Keratinocyte (primary cell): Measurements from ENCODE around the gene HNRNPL. TPM values are rescaled to one million over a fixed set of nuclear protein-coding genes. Genes with fewer than 3 reads are reported as not detected.

Source experiments
- DNase-seq: peaks from one replicate; pipeline ENCODE4 v3.0.0-alpha.2; 2011; ENCODE audit warnings: low read depth, missing footprints, low spot score
- FAIRE-seq: peaks from 2 replicates; lab custom pipeline; 2011; peaks lifted over from hg19 to GRCh38; lab: Jason Lieb, UNC
- H2AFZ ChIP-seq: 2 replicates; pipeline ENCODE4 v1.6.0; 2012; ENCODE audit warnings: low read length, control low read depth, inconsistent platforms; ENCODE audit not compliant: control insufficient read depth
- H3K27ac ChIP-seq: 2 replicates; pipeline ENCODE4 v1.5.1; 2011; ENCODE audit warnings: low read length; ENCODE audit not compliant: control insufficient read depth, insufficient read depth
- H3K27me3 ChIP-seq: 3 replicates; pipeline ENCODE4 v1.6.0; 2011; ENCODE audit warnings: low read length; ENCODE audit not compliant: control insufficient read depth, insufficient read depth; ENCODE audit errors: extremely low read depth
- H3K36me3 ChIP-seq, 2 experiments: 2 replicates in 1 of 2; 3 replicates in 1 of 2; pipeline ENCODE4 v1.5.1; 2011; ENCODE audit warnings: low read length in 2 of 2, mild to moderate bottlenecking in 1 of 2; ENCODE audit not compliant: control insufficient read depth in 2 of 2, insufficient read depth in 2 of 2; ENCODE audit errors: extremely low read depth in 1 of 2
- H3K4me1 ChIP-seq: 3 replicates; pipeline ENCODE4 v1.5.1; 2011; ENCODE audit warnings: low read length; ENCODE audit not compliant: control insufficient read depth, insufficient read depth; ENCODE audit errors: extremely low read depth
- H3K4me2 ChIP-seq: 3 replicates; pipeline ENCODE4 v1.6.0; 2011; ENCODE audit warnings: low read depth, low read length; ENCODE audit not compliant: control insufficient read depth, insufficient read depth; ENCODE audit errors: extremely low read depth
- H3K4me3 ChIP-seq, 3 experiments: fragments of 200-600 bp in 1 of 3; sonication (generic) in 1 of 3; 2 replicates in 2 of 3; 3 replicates in 1 of 3; pipeline ENCODE4 v1.5.1; 2011 to 2016; ENCODE audit warnings: low read length in 3 of 3, mild to moderate bottlenecking in 3 of 3, control low read depth in 2 of 3, inconsistent platforms in 1 of 3, low read depth in 1 of 3, mixed read lengths in 1 of 3, mixed run types in 1 of 3, moderate library complexity in 1 of 3; ENCODE audit not compliant: control insufficient read depth in 2 of 3, insufficient read depth in 2 of 3; ENCODE audit errors: extremely low read depth in 1 of 3
- H3K79me2 ChIP-seq: 2 replicates; pipeline ENCODE4 v1.6.0; 2012; ENCODE audit warnings: low read length; ENCODE audit not compliant: control insufficient read depth, insufficient read depth
- H3K9ac ChIP-seq: 3 replicates; pipeline ENCODE4 v1.6.0; 2011; ENCODE audit warnings: low read length; ENCODE audit not compliant: control insufficient read depth, insufficient read depth; ENCODE audit errors: extremely low read depth
- H3K9me1 ChIP-seq: 3 replicates; pipeline ENCODE4 v1.6.0; 2011; ENCODE audit warnings: low read length; ENCODE audit not compliant: control insufficient read depth, insufficient read depth; ENCODE audit errors: extremely low read depth
- H3K9me3 ChIP-seq: 2 replicates; pipeline ENCODE4 v1.5.1; 2012; ENCODE audit warnings: low read depth, low read length; ENCODE audit not compliant: control insufficient read depth
- H4K20me1 ChIP-seq: 3 replicates; pipeline ENCODE4 v1.6.0; 2011; ENCODE audit warnings: low read length; ENCODE audit not compliant: control insufficient read depth, insufficient read depth; ENCODE audit errors: extremely low read depth
- EZH2 ChIP-seq: IDR thresholded peaks from one replicate; pipeline ENCODE4 v1.6.1; 2012; ENCODE audit warnings: inconsistent platforms, mild to moderate bottlenecking, low read length, moderate library complexity
- dilution Hi-C: fragments of 300-500 bp; cut with MboI; formaldehyde crosslinking; loops from one replicate; pipeline ENCODE4 v1.7.0; 2020; ENCODE audit warnings: low sequenced_read_pairs; ENCODE audit not compliant: extremely low pct_ligation_motif_present
- polyA plus RNA-seq, 5 experiments: library from polyadenylated mRNA; depleted of rRNA in 3 of 5; stranded (reverse) in 3 of 5; stranded (forward) in 1 of 5; unstranded in 1 of 5; fragments of >200 nt; gene quantifications; 1 replicate in 1 of 5; 2 replicates in 3 of 5; 3 replicates in 1 of 5; pipeline versions ENCODE4 v1.2.1 to v1.2.3, GENCODE V29; 2011 to 2012; ENCODE audit warnings: missing spikeins in 2 of 5, low read depth in 1 of 5, low replicate concordance in 1 of 5
- TF ChIP-seq, protein P1 (sequence below), 3 experiments: IDR thresholded peaks in 1 of 3; conservative IDR thresholded peaks in 1 of 3; optimal IDR thresholded peaks in 1 of 3; 2 replicates in 2 of 3; 3 replicates in 1 of 3; pipeline versions ENCODE3 to v1.5.1; 2011; ENCODE audit warnings: low read length in 3 of 3, mild to moderate bottlenecking in 3 of 3, moderate library complexity in 2 of 3, control low read depth in 1 of 3, inconsistent platforms in 1 of 3; ENCODE audit not compliant: insufficient read depth in 2 of 3; ENCODE audit errors: extremely low read depth in 1 of 3

HNRNPL gene
- polyA plus RNA-seq, 1 donor (not counting 4 experiments of a cell fraction or from before 2014, with no cell fraction given), result 308 TPM

DNA sequence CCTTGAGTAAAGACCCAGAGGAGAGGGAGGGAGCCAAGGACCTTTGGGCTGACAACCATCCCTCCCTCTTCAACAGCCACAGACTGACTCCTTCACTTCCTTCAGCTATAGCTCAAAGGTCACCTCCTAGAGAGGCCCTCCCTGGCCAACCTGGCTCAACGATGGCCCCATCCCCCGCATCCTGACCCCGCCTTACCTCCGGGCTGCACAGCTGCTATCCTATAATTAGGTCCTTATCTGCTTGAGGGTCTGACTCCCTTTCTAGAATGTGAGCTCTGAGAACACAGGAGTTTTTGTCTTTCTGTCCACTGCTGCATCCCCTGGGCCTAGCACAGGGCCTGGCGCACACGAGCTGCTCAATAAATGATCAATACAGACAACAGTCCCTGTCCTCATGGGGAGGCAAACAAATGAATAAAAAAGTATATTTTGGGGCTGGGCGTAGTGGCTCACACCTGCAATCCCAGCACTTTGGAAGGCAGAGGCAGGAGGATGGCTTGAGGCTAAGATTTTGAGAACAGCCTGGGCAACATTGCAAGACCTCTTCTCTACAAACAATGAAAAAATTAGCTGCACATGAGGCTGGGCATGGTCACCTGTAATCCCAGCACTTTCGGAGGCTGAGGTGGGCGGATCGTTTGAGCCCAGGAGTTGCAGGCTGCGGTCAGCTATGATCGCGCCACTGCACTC, 30.4 kb downstream of the HNRNPL start:
- Histone ChIP-seq H3K27ac (no peak overlapping the region), H3K27me3 (no peaks in the 10 kb centered on the region), H3K4me1 (no peaks in the 10 kb centered on the region), H4K20me1 (no peaks in the 10 kb centered on the region), H3K9me1 (no peaks in the 10 kb centered on the region), H3K4me2 (no peak overlapping the region), H2AFZ (no peak overlapping the region), H3K79me2 (no peaks in the 10 kb centered on the region), H3K4me3 (no peak overlapping the region), H3K9me3 (no peaks in the 10 kb centered on the region), H3K36me3 (peaks cover 4 to 8% of the 10 kb centered on the region in 2 experiments), H3K9ac (no peak overlapping the region)
- TF ChIP-seq, protein P1, sequence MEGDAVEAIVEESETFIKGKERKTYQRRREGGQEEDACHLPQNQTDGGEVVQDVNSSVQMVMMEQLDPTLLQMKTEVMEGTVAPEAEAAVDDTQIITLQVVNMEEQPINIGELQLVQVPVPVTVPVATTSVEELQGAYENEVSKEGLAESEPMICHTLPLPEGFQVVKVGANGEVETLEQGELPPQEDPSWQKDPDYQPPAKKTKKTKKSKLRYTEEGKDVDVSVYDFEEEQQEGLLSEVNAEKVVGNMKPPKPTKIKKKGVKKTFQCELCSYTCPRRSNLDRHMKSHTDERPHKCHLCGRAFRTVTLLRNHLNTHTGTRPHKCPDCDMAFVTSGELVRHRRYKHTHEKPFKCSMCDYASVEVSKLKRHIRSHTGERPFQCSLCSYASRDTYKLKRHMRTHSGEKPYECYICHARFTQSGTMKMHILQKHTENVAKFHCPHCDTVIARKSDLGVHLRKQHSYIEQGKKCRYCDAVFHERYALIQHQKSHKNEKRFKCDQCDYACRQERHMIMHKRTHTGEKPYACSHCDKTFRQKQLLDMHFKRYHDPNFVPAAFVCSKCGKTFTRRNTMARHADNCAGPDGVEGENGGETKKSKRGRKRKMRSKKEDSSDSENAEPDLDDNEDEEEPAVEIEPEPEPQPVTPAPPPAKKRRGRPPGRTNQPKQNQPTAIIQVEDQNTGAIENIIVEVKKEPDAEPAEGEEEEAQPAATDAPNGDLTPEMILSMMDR (optimal IDR thresholded peaks at IDR 0.05 in 1 of 3, IDR thresholded peaks at IDR 0.05 in 1 of 3, conservative IDR thresholded peaks at IDR 0.05 in 1 of 3; ENCODE audit: extremely low read depth in 1 of 3, insufficient read depth in 2 of 3, low read length in 3 of 3), result no peak
- TF ChIP-seq EZH2, result no peak
- DNase-seq (no peak), FAIRE-seq (no peak)
- dilution Hi-C loops, result no loop called here

DNA sequence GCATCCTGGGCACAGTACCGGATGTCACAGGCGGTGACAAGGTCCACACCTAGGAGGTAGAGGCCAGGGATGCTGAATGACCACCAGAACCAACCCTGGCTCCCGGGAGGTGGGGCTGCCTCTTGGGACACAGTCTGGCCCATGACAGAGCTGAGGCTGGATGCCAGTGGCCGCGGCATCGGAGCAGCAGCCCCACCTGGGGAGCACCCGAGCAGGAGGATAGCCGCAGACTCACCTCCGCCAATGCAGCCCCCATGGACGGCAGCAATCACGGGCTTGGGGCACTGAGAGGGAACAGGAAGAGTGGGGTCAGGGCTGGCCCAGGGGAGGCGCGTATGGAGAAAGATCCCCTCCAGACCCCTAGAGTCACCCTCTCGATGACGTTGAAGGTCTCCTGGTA, 32.7 kb downstream of the HNRNPL start:
- DNase-seq (no peak), FAIRE-seq (no peak)
- no peak overlapping the region for H3K4me3 ChIP-seq
- TF ChIP-seq EZH2, result no peak
- TF ChIP-seq, protein P1 (optimal IDR thresholded peaks at IDR 0.05 in 1 of 3, IDR thresholded peaks at IDR 0.05 in 1 of 3, conservative IDR thresholded peaks at IDR 0.05 in 1 of 3; ENCODE audit: extremely low read depth in 1 of 3, insufficient read depth in 2 of 3, low read length in 3 of 3), result no peak
- H3K36me3 ChIP-seq, result peaks cover 4 to 8% of the 10 kb centered on the region in 2 experiments
- H3K9ac ChIP-seq, result no peak overlapping the region
- H2AFZ ChIP-seq, result no peak overlapping the region
- H3K9me1 ChIP-seq, result no peaks in the 10 kb centered on the region
- no peak overlapping the region for H3K4me2 ChIP-seq
- dilution Hi-C loops, result no loop called here
- H3K27me3 ChIP-seq, result no peaks in the 10 kb centered on the region
- no peaks in the 10 kb centered on the region for H3K79me2 ChIP-seq
- no peaks in the 10 kb centered on the region for H4K20me1 ChIP-seq
- no peaks in the 10 kb centered on the region for H3K9me3 ChIP-seq
- H3K4me1 ChIP-seq, result no peaks in the 10 kb centered on the region
- H3K27ac ChIP-seq, result no peak overlapping the region
